Liver (tissue), 9 donors: ENCODE measurements around the gene METTL2B. TPM values are rescaled to one million over a fixed set of nuclear protein-coding genes. Genes with fewer than 3 reads are reported as not detected.

ENCODE experiments used
- DNase-seq: peaks from one replicate; pipeline ENCODE4 v3.0.0-alpha.2; 2017; ENCODE audit warnings: low spot score
- H3K27ac ChIP-seq, 2 donors: one replicate each; pipeline ENCODE4 v1.7.0; 2013; ENCODE audit warnings: inconsistent platforms in 2 of 2, low read length in 2 of 2, control low read depth in 1 of 2, low read depth in 1 of 2, mild to moderate bottlenecking in 1 of 2
- H3K27me3 ChIP-seq, 4 donors: one replicate each; pipeline versions ENCODE4 v1.6.1 to v1.7.0; 2013; ENCODE audit warnings: low read length in 3 of 4, inconsistent platforms in 1 of 4, mild to moderate bottlenecking in 1 of 4, moderate library complexity in 1 of 4; ENCODE audit not compliant: control insufficient read depth in 4 of 4, insufficient read depth in 4 of 4
- H3K36me3 ChIP-seq, 4 donors: one replicate each; pipeline versions ENCODE4 v1.6.1 to v1.7.0; 2013; ENCODE audit warnings: low read length in 3 of 4, mild to moderate bottlenecking in 3 of 4, low read depth in 1 of 4, moderate library complexity in 1 of 4; ENCODE audit not compliant: control insufficient read depth in 4 of 4, insufficient read depth in 3 of 4
- H3K4me1 ChIP-seq, 4 donors: one replicate each; pipeline versions ENCODE4 v1.6.1 to v1.7.0; 2013; ENCODE audit warnings: low read length in 3 of 4, mild to moderate bottlenecking in 3 of 4, moderate library complexity in 1 of 4; ENCODE audit not compliant: control insufficient read depth in 4 of 4, insufficient read depth in 4 of 4
- H3K4me3 ChIP-seq, 3 donors: one replicate each; pipeline versions ENCODE4 v1.6.1 to v1.7.0; 2013; ENCODE audit warnings: low read length in 3 of 3, control low read depth in 1 of 3, low read depth in 1 of 3, mild to moderate bottlenecking in 1 of 3
- H3K9ac ChIP-seq, 2 donors: one replicate each; pipeline ENCODE4 v1.7.0; 2013; ENCODE audit warnings: low read length in 2 of 2, mild to moderate bottlenecking in 2 of 2, moderate library complexity in 2 of 2, control low read depth in 1 of 2, low read depth in 1 of 2
- H3K9me3 ChIP-seq, 4 donors: one replicate each; pipeline versions ENCODE4 v1.6.1 to v1.7.0; 2013; ENCODE audit warnings: low read length in 3 of 4; ENCODE audit not compliant: control insufficient read depth in 4 of 4
- EGR1 ChIP-seq, 2 donors: IDR thresholded peaks; 2 replicates each; pipeline ENCODE4 v1.6.1; 2016 to 2018; ENCODE audit warnings: antibody characterized with exemption in 2 of 2, low read depth in 2 of 2
- FOXA1 ChIP-seq: IDR thresholded peaks from 2 replicates; pipeline ENCODE4 v1.6.1; 2016; ENCODE audit warnings: antibody characterized with exemption
- FOXA2 ChIP-seq: IDR thresholded peaks from 2 replicates; pipeline ENCODE4 v1.6.1; 2016; ENCODE audit warnings: antibody characterized with exemption
- GABPA ChIP-seq, 2 donors: IDR thresholded peaks in 1 of 2; conservative IDR thresholded peaks in 1 of 2; 2 replicates each; pipeline ENCODE4 v1.6.1; 2016; ENCODE audit warnings: antibody characterized with exemption in 2 of 2, mild to moderate bottlenecking in 1 of 2, moderate library complexity in 1 of 2
- HNF4A ChIP-seq, 2 donors: conservative IDR thresholded peaks; 2 replicates each; pipeline ENCODE4 v1.6.1; 2016; ENCODE audit warnings: antibody characterized with exemption in 2 of 2, mild to moderate bottlenecking in 2 of 2
- HNF4G ChIP-seq: IDR thresholded peaks from 2 replicates; pipeline ENCODE4 v1.6.1; 2016; ENCODE audit warnings: antibody characterized with exemption
- JUND ChIP-seq, 2 donors: IDR thresholded peaks; 2 replicates each; pipeline ENCODE4 v1.6.1; 2016; ENCODE audit warnings: antibody characterized with exemption in 2 of 2
- NR2F2 ChIP-seq: IDR thresholded peaks from 2 replicates; pipeline ENCODE4 v1.6.1; 2016; ENCODE audit warnings: antibody characterized with exemption
- RXRA ChIP-seq, 2 donors: IDR thresholded peaks; 2 replicates each; pipeline ENCODE4 v1.6.1; 2017 to 2018; ENCODE audit warnings: antibody characterized with exemption in 2 of 2, mild to moderate bottlenecking in 1 of 2
- SP1 ChIP-seq: IDR thresholded peaks from 2 replicates; pipeline ENCODE4 v1.6.1; 2018; ENCODE audit warnings: antibody characterized with exemption, mild to moderate bottlenecking
- YY1 ChIP-seq: IDR thresholded peaks from 2 replicates; pipeline ENCODE4 v1.6.1; 2016; ENCODE audit warnings: antibody characterized with exemption, mild to moderate bottlenecking
- WGBS: extraction: QIAGEN DNeasy Blood & Tissue Kit; methylation state at CpG from one replicate; pipeline ENCODE4 v1.1.7; 2013; 5-methylcytosine and 5-hydroxymethylcytosine counted together
- polyA plus RNA-seq, 2 donors: library from polyadenylated mRNA; stranded (reverse) in 1 of 2; unstranded in 1 of 2; fragments of 200-250 nt in 1 of 2; fragments of >200 nt in 1 of 2; fragmentation: Nextera tagmentation in 1 of 2; extraction: Ambion mirVana in 1 of 2; gene quantifications; one replicate each; pipeline versions ENCODE4 v1.2.1 to v1.2.3, GENCODE V29; 2013 to 2015
- total RNA-seq, 2 donors: library from RNA; depleted of rRNA; stranded (reverse); fragments of >200 nt; gene quantifications; one replicate each; pipeline ENCODE4 v1.2.3, GENCODE V29; 2014
- TF ChIP-seq, protein P1 (sequence below): IDR thresholded peaks from 2 replicates; pipeline ENCODE4 v1.6.1; 2016; ENCODE audit warnings: antibody characterized with exemption
- TF ChIP-seq, protein P2 (sequence below): IDR thresholded peaks from 2 replicates; pipeline ENCODE4 v1.6.1; 2016; ENCODE audit warnings: antibody characterized with exemption
- TF ChIP-seq, protein P3 (sequence below): fragments of 150-350 bp; IDR thresholded peaks from 2 replicates; pipeline ENCODE4 v1.5.1; 2017; ENCODE audit warnings: improper control_type of control experiment, low read depth, low read length; ENCODE audit not compliant: missing input control
- TF ChIP-seq, protein P4 (sequence below): IDR thresholded peaks from 2 replicates; pipeline ENCODE4 v1.6.1; 2016; ENCODE audit warnings: antibody characterized with exemption, mild to moderate bottlenecking
- donor health status: healthy.
- donor health status: healthy.
- donor health status: healthy.
- donor health status: healthy.
- donor health status: healthy.

Gene METTL2B
- total and polyA plus RNA-seq, 4 donors: 6.8 to 20.7 (median 12.1) TPM

- Histone ChIP-seq H3K4me3 (peak overlapping the region; percentile 52 to 75 (median 73)), H3K36me3 (no peaks in the 10 kb centered on the region), H3K27me3 (no peaks in the 10 kb centered on the region), H3K9me3 (no peaks in the 10 kb centered on the region), H3K9ac (peak overlapping the region; percentile 62 to 97), H3K4me1 (peaks cover 4 to 30% (median 11%) of the 10 kb centered on the region in 4 donors), H3K27ac (peak overlapping the region; percentile 96 to 99)
- 50% methylated on average over 25 of the region's 25 CpGs for WGBS
- DNase-seq: no peak
- TF ChIP-seq GABPA (IDR thresholded peaks at IDR 0.05 in 1 of 2, conservative IDR thresholded peaks at IDR 0.05 in 1 of 2) (no peak), JUND (IDR thresholded peaks at IDR 0.05) (no peak)
Measured at GRCh38 chr7:128454808-128455542, 21.6 kb upstream of the METTL2B start.

- WGBS: under 1% methylated on average over 64 of the region's 64 CpGs
- peaks cover 4 to 30% (median 11%) of the 10 kb centered on the region in 4 donors for H3K4me1 ChIP-seq
- TF ChIP-seq, protein P1, sequence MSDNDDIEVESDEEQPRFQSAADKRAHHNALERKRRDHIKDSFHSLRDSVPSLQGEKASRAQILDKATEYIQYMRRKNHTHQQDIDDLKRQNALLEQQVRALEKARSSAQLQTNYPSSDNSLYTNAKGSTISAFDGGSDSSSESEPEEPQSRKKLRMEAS: peak; percentile 10
- TF ChIP-seq, protein P2, sequence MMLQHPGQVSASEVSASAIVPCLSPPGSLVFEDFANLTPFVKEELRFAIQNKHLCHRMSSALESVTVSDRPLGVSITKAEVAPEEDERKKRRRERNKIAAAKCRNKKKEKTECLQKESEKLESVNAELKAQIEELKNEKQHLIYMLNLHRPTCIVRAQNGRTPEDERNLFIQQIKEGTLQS: no peak
- TF ChIP-seq RXRA (IDR thresholded peaks at IDR 0.05) (peak in 1 of 2 donors; percentile 48), FOXA2 (no peak), SP1 (peak; percentile 56), FOXA1 (no peak), YY1 (peak; percentile 37), EGR1 (IDR thresholded peaks at IDR 0.05; ENCODE audit: low read depth in 2 of 2) (no peak), GABPA (IDR thresholded peaks at IDR 0.05 in 1 of 2, conservative IDR thresholded peaks at IDR 0.05 in 1 of 2) (peak in 1 of 2 donors; percentile 53), JUND (IDR thresholded peaks at IDR 0.05) (no peak), HNF4G (no peak), HNF4A (conservative IDR thresholded peaks at IDR 0.05) (no peak), NR2F2 (no peak)
- TF ChIP-seq, protein P3, sequence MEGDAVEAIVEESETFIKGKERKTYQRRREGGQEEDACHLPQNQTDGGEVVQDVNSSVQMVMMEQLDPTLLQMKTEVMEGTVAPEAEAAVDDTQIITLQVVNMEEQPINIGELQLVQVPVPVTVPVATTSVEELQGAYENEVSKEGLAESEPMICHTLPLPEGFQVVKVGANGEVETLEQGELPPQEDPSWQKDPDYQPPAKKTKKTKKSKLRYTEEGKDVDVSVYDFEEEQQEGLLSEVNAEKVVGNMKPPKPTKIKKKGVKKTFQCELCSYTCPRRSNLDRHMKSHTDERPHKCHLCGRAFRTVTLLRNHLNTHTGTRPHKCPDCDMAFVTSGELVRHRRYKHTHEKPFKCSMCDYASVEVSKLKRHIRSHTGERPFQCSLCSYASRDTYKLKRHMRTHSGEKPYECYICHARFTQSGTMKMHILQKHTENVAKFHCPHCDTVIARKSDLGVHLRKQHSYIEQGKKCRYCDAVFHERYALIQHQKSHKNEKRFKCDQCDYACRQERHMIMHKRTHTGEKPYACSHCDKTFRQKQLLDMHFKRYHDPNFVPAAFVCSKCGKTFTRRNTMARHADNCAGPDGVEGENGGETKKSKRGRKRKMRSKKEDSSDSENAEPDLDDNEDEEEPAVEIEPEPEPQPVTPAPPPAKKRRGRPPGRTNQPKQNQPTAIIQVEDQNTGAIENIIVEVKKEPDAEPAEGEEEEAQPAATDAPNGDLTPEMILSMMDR: peak; percentile 16
- TF ChIP-seq, protein P4, sequence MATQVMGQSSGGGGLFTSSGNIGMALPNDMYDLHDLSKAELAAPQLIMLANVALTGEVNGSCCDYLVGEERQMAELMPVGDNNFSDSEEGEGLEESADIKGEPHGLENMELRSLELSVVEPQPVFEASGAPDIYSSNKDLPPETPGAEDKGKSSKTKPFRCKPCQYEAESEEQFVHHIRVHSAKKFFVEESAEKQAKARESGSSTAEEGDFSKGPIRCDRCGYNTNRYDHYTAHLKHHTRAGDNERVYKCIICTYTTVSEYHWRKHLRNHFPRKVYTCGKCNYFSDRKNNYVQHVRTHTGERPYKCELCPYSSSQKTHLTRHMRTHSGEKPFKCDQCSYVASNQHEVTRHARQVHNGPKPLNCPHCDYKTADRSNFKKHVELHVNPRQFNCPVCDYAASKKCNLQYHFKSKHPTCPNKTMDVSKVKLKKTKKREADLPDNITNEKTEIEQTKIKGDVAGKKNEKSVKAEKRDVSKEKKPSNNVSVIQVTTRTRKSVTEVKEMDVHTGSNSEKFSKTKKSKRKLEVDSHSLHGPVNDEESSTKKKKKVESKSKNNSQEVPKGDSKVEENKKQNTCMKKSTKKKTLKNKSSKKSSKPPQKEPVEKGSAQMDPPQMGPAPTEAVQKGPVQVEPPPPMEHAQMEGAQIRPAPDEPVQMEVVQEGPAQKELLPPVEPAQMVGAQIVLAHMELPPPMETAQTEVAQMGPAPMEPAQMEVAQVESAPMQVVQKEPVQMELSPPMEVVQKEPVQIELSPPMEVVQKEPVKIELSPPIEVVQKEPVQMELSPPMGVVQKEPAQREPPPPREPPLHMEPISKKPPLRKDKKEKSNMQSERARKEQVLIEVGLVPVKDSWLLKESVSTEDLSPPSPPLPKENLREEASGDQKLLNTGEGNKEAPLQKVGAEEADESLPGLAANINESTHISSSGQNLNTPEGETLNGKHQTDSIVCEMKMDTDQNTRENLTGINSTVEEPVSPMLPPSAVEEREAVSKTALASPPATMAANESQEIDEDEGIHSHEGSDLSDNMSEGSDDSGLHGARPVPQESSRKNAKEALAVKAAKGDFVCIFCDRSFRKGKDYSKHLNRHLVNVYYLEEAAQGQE: peak; percentile 72
- no peaks in the 10 kb centered on the region for H3K36me3 ChIP-seq
- peak within 1 kb of the TSS; percentile 73 to 82 (median 75) for H3K4me3 ChIP-seq
- peak; percentile 90 for DNase-seq
- H3K27me3 ChIP-seq: no peaks in the 10 kb centered on the region
- peak within 1 kb of the TSS; percentile 96 to 99 for H3K27ac ChIP-seq
- H3K9ac ChIP-seq: peak within 1 kb of the TSS; percentile 80 to 97
- no peaks in the 10 kb centered on the region for H3K9me3 ChIP-seq
Measured at GRCh38 chr7:128455543-128456254, 20.8 kb upstream of the METTL2B start, which contains the start of gene HILPDA. HILPDA (plus strand) TSS chr7:128455878; CDS start chr7:128457269, 1,391 bp downstream.
